Endometrial microvascular endothelial cells (primary cell): ENCODE results near the gene TNFRSF1B. TPM values are rescaled to one million over a fixed set of nuclear protein-coding genes. Genes with fewer than 3 reads are reported as not detected.

ENCODE experiments used
- in situ Hi-C: cut with HindIII; loops from 2 replicates; pipeline ENCODE4 v1.10.0; 2017; ENCODE audit warnings: low sequenced_read_pairs, low pct_unique_long_range_greater_than_20kb; ENCODE audit errors: inconsistent ontology term
- total RNA-seq: library from RNA; depleted of rRNA; stranded (reverse); fragments of >200 nt; gene quantifications from one replicate; pipeline ENCODE4 v1.2.3, GENCODE V29; 2015; ENCODE audit errors: inconsistent ontology term

Gene TNFRSF1B
- total RNA-seq, 1 donor from 2014 or later = 11.5 TPM

GRCh38 chr1:12152113-12152891 is 14.5 kb upstream of the TNFRSF1B start:
- in situ Hi-C loops = no loop called here

GRCh38 chr1:12153181-12153785 is 13.5 kb upstream of the TNFRSF1B start:
- in situ Hi-C loops = no loop called here

GRCh38 chr1:12155328-12155727 is 11.5 kb upstream of the TNFRSF1B start:
- in situ Hi-C loops = no loop called here

- in situ Hi-C loops = no loop called here
Measured at GRCh38 chr1:12157366-12158231, 9.2 kb upstream of the TNFRSF1B start.

- in situ Hi-C loops = no loop called here
Measured at GRCh38 chr1:12158357-12159092, 8.3 kb upstream of the TNFRSF1B start.

- in situ Hi-C loops = no loop called here
Measured at GRCh38 chr1:12159816-12160215, 7.0 kb upstream of the TNFRSF1B start.

GRCh38 chr1:12161324-12161661 is 5.5 kb upstream of the TNFRSF1B start:
- in situ Hi-C loops = no loop called here

- in situ Hi-C loops = no loop called here
Measured at GRCh38 chr1:12161662-12162458, 4.9 kb upstream of the TNFRSF1B start.

GRCh38 chr1:12162459-12163137 is 4.2 kb upstream of the TNFRSF1B start:
- in situ Hi-C loops = no loop called here

- in situ Hi-C loops = no loop called here
Measured at GRCh38 chr1:12163210-12163609, 3.6 kb upstream of the TNFRSF1B start.

GRCh38 chr1:12164210-12164609 is 2.6 kb upstream of the TNFRSF1B start:
- in situ Hi-C loops = no loop called here

GRCh38 chr1:12165342-12165741 is 1.4 kb upstream of the TNFRSF1B start:
- in situ Hi-C loops = no loop called here

GRCh38 chr1:12167493-12168429 is 970 bp downstream of the TNFRSF1B start:
- in situ Hi-C loops = no loop called here

GRCh38 chr1:12168451-12169160 is 1.8 kb downstream of the TNFRSF1B start:
- in situ Hi-C loops = no loop called here

GRCh38 chr1:12169442-12170135 is 2.8 kb downstream of the TNFRSF1B start:
- in situ Hi-C loops = no loop called here

- in situ Hi-C loops = no loop called here
Measured at GRCh38 chr1:12170263-12170671, 3.5 kb downstream of the TNFRSF1B start.
